Endometrial microvascular endothelial cells (primary cell): ENCODE results near the gene H19. TPM values are rescaled to one million over a fixed set of nuclear protein-coding genes. Genes with fewer than 3 reads are reported as not detected.

Experiments used
- in situ Hi-C: cut with HindIII; loops from 2 replicates; pipeline ENCODE4 v1.10.0; 2017; ENCODE audit warnings: low sequenced_read_pairs, low pct_unique_long_range_greater_than_20kb; ENCODE audit errors: inconsistent ontology term
- total RNA-seq: library from RNA; depleted of rRNA; stranded (reverse); fragments of >200 nt; gene quantifications from one replicate; pipeline ENCODE4 v1.2.3, GENCODE V29; 2015; ENCODE audit errors: inconsistent ontology term

The H19 gene
- total RNA-seq, 1 donor from 2014 or later = 5.4 TPM

DNA sequence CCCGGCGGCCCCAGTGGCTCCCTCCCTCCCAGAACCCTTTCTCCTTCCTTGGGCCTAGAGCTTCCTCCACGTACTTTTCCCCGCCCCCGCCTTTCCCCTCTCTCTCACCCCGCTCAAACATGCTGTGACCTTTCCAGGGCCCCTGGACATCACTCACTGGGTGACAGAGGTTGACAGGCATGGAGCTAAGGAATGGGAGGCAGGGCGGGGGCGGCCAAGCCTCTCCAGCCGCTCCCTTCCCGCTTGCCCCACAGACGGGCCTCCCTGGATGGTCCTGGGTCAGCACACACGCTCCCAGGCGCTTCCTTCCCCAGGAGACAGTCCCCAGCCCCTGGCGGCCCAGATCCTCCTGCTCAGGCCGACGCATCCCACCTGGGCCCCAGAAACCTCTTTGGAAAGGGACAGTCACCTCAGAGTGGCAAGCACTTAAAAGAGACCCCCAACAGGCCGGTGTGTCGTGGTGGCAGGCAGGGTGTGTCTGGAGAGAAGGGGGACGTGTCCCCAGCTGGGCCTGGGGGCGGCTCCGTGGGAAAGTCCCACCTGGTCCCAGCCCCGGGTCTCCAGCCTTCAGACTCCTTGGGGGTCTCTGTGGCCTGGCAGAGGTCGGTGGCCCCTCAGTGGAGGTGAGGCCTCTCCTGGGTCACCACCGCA is 8.8 kb downstream of the H19 start:
- in situ Hi-C loops = no loop called here

DNA sequence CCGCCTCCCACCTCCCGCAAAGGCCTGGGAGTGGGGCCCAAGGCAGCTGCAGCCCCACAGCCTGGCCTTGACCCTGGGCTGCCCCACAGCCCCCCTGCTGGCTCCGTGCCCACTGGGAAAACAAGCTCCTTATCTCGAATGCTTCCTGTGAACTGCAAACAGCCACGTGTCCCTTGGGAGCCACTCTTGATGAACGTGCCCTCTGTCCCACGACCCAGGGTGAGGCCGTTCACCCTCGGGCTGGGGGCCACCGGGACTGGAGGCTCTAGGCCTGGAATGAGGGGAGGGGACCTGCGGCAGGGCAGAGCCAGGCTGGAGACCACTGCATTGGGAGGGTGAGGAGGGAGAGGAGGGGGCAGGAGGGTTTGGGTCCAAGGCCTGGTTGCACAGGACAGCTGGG is 9.5 kb downstream of the H19 start:
- in situ Hi-C loops = no loop called here

DNA sequence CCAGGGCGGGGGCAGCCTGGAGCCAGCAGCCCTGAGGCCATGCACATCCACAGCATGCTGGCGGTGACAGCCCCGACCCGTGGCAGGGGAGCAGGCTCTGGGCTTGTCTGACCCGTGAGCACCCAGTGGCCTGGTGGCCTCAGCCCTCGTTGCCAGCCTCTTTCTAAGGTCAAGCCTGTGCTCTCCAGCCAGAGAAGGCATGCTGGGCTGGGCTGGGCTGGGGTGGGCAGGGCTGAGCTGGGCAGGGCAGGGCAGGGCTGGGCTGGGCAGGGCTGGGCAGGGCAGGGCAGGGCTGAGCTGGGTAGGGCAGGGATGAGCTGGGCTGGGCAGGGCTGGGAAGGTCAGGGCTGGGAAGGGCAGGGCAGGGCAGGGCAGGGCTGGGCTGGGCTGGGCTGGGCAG is 10.6 kb downstream of the H19 start:
- in situ Hi-C loops = no loop called here

DNA sequence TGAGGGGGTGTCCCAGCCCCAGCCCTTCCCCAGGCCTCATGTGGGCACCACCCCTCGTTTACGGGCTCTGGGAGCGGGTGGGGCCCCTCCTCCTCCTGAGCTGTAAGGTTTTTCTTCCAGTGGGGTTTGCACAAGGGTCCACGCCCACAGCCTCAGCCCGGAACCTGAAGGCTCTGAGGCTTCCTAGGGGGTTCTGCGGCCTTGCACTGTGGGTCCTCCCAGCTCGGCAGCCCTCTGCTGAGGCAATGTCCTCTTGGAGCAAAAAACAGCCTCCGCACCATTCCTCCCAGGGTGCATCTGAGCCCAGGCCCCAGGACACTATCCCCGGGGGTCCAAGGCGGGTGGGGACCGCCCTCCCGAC is 14.1 kb downstream of the H19 start:
- in situ Hi-C loops = no loop called here

DNA sequence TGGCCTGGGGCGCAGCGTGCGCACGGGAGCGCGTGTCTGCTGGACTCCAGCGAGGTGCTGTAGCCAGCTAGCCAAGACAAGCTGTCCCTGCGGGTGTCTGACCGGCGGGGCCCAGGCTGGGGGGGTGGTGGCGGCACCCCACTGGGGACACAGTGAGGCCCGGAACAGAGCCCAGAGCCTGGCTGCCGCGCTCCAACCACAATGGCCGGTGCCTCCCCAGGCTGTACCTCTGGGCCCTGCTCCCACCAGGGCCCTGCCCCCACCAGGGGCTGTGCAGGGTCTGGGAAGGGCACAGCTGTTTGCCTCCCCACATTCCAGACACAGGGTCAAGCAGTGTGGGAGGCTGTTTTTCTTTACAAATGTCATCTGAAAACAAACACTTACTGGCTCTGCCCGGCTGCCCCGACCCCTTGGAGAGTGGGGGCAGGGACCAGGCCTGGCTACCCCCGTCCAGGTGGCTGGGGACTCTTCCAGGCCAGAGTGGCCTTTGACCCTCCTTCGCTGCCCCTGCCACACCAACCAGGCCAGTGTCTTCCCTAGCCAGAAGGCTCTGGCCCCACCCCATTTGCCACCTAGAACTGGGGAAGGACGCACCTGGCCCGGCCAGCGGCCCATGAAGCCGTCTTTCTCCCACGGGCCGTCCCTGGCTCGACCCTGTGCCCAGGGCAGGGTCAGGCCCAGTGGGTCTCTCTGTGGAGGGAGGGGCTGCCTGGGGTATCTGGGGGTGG is 14.6 kb downstream of the H19 start:
- in situ Hi-C loops = no loop called here

DNA sequence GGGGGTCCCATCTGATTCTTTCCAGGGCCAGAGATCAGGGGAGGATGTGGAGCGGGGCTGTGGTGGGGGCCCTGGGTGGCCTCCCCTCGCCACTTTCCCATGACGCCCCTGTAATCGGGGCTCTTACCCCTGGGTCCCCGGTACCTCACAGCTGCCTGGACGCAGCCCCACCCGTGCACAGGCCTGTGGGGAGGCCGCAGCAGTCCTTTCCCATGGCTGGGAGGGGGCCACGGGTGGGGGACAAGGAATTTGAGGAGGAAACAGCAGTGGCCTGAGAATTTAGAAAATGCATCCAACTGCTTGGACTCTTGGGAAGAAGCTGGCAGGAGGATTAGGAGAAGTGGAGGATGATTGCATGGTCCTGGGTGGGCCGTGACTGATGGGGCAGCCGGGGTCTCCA is 18.0 kb downstream of the H19 start:
- in situ Hi-C loops = no loop called here

DNA sequence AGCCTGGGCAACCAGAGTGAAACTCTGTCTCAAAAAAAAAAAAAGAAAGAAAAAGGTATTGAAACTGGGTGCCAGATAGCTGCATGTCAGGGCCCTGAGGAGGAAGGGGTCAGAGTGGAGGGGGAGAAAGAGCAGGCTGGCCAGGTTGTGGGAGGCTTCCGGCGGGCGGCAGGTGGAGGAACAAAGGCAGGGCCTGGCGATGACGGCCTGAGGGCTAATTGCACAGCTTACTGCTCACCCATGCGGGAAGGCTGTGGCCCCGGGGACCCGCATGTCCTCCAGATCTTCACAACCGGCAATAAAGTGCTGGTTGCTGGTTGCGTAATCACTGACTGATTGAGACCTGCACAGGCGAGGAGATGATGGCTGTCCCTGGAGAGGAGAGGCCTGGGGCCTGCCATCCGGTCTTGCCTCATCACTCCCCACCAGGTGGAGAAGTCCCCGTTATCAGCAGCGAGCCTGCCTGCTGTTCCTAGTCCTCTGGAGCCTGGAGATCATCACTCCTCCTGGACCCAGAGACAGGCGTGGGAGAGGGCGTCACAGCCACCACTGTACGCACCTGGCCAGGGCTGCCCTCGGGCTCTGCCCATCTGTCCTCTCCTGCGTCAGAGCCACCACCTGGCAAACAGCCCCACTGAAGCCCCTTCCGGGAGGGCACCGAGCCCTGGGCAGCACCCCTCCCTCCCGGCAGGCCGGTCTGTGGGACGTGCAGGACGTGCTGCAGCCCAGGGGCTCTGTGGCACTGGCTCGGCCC is 18.7 kb downstream of the H19 start:
- in situ Hi-C loops = no loop called here

DNA sequence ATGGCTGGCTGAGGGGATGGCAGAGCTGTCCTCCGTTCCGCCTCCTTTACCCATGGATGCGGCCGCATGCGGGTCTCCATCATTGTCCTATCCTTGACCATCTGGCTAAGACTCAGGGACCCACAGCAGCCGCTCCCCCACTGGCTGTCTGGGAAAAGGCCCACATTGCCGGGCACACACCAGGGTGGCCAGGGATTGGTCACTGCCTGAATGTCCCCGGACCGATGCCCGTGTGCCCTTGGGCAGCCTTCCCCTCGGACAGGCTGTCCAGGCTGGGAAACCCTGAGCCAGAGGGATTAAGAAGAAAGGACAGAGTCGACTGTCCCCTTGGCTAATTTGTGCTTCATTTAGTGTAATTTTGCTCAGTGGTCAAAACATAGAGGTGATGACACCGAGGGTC is 22.5 kb downstream of the H19 start:
- in situ Hi-C loops = no loop called here

DNA sequence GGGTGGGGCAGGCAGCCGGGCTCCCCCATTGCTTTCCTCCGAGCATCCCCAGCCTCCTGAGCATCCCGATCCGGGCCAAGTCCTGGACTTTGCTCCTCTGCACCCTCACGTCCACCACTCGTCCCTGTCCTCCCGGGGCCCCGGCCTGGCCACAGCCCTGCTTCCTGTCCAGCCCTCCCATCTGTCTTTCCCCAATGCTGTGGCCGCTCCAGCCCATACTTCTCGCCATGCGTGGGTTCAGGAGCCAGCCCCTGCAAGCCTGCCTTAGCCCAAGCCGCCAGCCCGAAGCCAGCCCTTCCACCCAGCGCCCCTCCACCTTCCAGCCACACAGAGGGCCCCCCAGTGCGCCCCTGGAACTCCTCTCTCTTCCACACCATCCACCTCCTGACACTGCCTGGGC is 26.7 kb downstream of the H19 start:
- in situ Hi-C loops = no loop called here

DNA sequence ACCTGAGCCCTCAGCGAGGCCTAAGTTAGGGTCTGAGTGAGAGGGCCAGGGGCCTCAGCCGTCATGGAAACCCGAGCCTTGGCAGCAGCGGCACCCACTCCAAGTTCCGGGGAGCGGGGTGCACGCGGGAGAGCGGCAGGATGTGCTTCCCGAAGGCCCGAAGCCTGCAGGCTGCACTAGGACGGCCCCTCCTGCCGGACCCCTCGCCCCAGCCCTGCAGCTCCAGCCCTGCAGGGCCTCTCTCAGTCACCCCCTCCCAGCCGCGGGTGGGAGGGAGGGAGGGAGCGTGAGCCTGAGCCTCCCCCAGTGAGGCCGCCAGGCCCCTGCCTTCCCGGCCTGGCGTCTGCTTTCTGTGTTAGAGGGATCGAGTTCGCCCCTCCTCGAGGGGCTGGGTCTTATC is 27.9 kb downstream of the H19 start:
- in situ Hi-C loops = no loop called here

DNA sequence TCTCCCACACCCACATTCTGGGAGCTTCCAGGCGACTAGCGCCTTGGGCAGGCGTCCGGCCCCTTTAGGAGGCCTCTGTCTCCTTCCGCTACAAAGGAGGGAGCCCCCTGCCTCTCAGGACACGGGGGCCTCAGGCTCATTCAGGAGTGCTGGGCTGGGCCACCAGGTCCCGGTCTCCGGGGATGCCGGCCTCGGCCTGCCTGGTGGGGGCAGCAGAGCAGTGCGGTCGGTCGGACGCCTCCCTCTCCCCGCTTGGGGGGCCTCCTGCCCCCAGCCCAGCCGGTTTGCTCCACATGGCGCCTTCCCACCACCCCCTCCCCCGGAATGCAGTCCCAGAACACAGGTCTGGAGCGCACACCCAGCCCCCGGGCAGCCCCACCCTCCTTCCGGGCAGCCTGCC is 28.6 kb downstream of the H19 start:
- in situ Hi-C loops = no loop called here

DNA sequence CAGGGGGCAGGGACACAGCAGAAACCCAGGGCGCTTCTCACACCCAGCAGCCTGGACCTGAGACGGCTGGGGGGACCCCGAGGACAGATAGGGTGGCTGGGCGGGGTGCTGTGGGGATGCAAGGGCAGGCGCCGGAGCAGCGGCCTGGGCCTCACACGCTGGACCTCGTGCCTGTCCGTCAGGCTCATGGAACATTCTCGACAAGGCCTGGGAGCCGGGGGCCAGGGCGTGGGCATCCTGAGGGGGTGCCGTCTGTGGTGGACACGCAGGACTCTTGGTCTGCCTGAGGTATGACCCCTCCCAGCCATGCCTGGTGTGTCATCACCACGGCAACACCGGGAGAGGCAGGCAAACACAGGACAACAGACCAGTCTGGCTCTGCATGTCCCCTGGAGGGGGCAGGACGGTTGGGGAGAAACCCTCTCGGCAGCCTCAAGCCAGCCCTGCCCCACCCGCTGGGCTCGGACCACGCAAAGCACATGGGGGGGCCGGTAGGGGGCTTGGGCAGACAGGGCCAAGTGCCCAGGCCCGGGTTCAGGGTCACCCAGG is 29.1 kb downstream of the H19 start:
- in situ Hi-C loops = no loop called here

DNA sequence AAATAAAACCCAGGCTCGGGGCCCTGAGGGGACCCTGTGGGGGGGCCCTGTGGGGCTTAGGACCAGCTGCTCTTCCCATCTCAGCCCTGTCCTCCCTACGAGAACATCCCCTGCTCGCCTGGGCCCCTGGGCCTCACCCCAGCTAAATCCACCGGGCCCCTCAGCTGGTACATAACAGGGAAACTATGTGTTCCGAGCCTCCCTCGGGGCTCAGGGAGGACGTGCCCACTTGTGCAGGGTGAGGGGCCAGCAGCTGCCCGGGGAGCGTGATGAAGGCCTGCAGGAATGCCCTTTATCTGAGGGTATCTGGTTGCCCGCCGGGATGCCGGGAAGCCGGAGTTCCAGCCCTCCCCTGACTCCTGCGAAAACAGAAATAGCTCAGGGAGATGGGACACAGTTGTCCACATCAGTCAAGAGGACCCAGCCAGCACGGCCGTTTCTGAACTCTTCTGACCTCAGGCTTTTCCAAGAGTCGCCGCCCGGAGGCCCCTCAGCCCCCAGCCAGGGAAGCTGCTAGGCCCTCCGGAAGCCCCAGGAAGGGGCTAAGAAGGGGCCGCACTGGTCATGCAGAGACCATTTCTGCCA is 29.9 kb downstream of the H19 start:
- in situ Hi-C loops = no loop called here

DNA sequence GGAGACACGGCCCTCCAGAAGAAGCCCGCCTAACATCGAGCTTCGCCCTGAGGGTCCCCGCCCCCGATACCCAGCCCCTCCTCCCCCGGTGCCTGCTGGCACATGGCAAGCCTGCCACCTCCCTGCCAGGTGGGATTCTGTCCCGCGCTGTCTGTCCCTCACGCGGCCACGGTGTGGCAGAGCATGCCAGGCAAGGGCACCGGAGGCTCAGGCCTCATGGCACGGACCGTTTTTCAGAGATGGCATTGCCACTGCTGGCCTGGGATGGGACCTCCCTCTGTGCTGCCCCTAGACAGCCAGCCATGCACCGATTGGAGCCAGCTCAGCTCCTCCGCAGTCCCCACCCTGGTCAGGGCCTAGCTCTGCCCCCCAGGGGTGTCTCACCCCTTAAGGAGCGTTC is 31.1 kb downstream of the H19 start:
- in situ Hi-C loops = no loop called here

DNA sequence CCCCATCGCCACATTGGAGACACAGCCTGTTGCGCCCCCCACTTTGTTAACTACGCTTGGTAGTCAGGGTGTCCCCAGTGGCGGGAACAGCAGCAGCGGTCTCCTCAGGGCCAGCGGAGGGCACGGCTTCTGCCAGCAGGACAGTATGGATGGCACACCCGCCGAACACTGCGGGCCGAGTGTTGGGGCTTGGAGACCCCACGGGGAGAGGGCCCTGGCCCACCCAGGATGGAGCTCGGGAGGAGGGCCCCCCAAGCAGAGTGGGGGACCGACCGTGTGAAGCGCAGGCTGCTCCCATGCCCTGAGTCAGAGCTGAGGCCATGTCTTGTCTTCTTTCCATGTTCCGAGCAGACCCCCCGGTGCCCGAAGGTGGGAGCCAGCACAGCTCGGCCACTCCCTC is 32.7 kb downstream of the H19 start:
- in situ Hi-C loops = no loop called here

DNA sequence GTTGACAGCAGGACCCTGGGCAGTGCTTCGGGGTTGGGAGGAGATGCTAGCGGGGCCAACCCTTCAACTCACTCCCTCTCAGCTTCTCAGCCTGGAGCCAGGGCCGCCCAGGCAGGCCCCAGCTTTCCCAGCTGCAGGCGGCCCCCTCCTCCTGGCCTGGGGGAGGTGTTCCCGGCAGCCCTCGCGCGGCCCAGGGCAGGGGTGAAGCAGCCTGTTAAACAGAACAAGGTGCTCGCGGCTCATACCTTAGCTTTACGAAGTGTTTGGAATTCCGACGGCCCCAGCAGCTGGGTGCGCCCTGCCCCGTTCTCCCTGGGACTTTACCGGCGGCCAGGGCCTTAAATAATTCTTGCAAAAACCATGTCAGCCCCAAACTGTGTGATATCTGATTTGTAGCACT is 33.3 kb downstream of the H19 start:
- in situ Hi-C loops = no loop called here

DNA sequence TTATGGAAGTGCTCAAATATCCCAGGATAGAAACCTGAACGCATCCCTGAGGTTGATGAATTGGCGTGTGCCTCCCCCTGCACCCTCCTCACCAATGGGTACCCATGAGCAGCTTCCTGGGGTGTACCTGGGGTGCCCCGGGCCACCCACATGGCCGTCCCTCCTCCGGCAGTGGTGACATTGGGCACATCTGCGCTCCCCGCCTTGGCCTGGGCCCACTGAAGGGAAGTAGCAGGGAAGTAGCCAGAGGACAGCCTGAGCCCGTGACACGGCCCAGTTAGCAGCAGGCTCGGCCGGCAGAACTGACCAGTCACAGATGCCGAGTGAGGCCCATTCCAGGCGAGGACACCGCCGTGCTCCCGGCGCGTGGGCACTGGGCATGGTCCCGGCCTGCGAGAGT is 33.8 kb downstream of the H19 start:
- in situ Hi-C loops = no loop called here

DNA sequence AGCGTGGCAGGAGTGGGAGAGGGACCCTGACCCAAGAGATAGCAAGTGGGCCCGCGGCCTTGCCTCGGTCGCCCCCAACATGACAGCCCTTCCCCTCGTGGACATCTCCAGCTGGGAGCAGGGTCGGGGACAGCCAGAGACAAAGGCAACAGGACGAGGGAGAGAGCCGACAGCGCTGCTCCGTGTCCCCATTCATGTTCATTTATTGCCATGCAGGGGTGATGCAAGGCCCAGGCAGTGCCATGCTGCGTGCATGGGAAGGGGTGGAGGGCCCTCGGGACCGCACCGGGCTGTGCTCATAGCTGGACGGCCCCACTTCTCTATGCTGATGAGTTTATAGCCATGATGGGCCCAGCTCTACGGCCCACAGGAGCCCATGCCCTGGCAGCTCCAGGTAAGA is 37.9 kb downstream of the H19 start:
- in situ Hi-C loops = no loop called here

DNA sequence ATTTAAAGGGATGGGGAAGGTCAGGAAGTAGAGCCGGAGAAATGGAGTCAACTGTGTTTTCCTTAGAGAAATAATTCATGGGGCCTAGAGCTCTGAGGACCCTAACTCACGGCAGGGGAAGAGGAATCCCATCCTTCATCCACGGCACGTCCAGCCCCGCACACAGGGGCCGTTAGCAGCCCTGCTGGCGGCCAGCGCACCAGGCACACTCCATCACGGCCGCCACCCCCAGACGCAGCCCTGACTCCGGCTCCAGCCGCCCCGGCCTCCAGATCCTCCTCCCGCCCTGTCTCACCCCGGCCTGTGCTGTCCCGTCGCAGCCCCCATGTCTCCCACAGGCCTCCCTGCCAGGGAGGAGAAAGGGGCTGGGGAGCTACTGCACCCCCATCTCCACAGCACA is 39.3 kb downstream of the H19 start:
- in situ Hi-C loops = no loop called here
